ENCODE measurements around the gene NR5A2.

DNA sequence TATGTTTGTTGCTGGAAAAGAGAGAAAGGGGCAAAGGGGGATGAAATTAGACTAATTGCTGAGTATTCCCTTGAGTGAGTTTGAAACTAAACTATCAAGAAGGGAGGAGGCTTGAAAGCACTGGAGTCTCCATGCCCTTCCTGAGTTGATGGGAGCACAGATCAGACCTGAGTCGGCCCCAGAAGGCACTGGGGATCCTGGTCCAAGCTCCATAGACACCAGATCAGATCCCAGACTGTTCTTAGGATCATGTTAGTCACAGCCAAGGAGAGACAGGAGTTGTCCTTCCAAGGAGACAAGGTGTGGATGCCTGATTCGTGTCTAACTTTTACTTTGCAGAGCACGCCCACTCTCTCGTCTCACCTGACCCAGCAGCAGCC, 152.3 kb downstream of the NR5A2 start:
- TF ChIP-seq, protein P1, sequence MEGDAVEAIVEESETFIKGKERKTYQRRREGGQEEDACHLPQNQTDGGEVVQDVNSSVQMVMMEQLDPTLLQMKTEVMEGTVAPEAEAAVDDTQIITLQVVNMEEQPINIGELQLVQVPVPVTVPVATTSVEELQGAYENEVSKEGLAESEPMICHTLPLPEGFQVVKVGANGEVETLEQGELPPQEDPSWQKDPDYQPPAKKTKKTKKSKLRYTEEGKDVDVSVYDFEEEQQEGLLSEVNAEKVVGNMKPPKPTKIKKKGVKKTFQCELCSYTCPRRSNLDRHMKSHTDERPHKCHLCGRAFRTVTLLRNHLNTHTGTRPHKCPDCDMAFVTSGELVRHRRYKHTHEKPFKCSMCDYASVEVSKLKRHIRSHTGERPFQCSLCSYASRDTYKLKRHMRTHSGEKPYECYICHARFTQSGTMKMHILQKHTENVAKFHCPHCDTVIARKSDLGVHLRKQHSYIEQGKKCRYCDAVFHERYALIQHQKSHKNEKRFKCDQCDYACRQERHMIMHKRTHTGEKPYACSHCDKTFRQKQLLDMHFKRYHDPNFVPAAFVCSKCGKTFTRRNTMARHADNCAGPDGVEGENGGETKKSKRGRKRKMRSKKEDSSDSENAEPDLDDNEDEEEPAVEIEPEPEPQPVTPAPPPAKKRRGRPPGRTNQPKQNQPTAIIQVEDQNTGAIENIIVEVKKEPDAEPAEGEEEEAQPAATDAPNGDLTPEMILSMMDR (conservative IDR thresholded peaks at IDR 0.05), result no peak
- no peak for TF ChIP-seq EZH2 (IDR thresholded peaks at IDR 0.05; ENCODE audit: low read depth)

Measured in PC-9 (cell line).